B cell (primary cell): Measurements from ENCODE around the gene TRIP13.
A peak's percentile ranks its signal among the peaks of the same experiment; 100 is the strongest.

Experiments
- EZH2 ChIP-seq: IDR thresholded peaks from 2 replicates; pipeline ENCODE4 v1.6.1; 2012; ENCODE audit warnings: borderline replicate concordance, low read depth, mild to moderate bottlenecking, moderate library complexity, low read length; ENCODE audit not compliant: insufficient read depth, poor library complexity, severe bottlenecking
- TF ChIP-seq, protein P1 (sequence below): fragments of 200-600 bp; IDR thresholded peaks from one replicate; pipeline ENCODE4 v1.8.0; 2022; ENCODE audit warnings: antibody characterized with exemption, mild to moderate bottlenecking

DNA sequence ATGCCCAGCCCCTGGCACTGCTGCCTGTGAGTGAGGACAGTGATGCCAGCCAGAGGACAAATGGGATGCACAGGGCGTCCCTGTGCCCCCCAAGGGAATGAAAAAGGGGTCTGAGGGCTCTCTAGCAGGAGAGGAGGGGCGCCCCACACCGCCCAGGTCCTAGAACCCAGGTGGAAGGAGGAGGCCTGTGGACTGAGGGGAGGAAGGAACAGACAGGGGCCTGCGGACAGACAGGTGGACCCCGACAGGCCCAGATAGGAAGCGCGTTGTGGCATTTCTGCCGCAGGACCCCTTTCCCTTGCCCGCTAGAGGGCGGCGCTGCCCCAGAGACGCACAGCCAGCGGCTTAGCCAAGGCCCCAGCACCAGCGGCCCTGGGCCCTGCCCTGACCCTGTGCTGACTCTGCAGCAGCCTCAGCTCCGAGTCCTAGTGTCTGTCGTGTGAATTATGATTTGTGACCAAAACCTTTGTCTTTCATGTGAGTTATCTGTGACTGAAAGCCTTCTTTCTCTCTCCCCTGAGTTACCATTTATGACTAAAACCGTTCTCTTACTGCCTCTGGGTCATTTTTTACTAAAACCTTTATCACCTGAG is 30.7 kb downstream of the TRIP13 start:
- TF ChIP-seq, protein P1, sequence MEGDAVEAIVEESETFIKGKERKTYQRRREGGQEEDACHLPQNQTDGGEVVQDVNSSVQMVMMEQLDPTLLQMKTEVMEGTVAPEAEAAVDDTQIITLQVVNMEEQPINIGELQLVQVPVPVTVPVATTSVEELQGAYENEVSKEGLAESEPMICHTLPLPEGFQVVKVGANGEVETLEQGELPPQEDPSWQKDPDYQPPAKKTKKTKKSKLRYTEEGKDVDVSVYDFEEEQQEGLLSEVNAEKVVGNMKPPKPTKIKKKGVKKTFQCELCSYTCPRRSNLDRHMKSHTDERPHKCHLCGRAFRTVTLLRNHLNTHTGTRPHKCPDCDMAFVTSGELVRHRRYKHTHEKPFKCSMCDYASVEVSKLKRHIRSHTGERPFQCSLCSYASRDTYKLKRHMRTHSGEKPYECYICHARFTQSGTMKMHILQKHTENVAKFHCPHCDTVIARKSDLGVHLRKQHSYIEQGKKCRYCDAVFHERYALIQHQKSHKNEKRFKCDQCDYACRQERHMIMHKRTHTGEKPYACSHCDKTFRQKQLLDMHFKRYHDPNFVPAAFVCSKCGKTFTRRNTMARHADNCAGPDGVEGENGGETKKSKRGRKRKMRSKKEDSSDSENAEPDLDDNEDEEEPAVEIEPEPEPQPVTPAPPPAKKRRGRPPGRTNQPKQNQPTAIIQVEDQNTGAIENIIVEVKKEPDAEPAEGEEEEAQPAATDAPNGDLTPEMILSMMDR: peak; percentile 80
- no peak for TF ChIP-seq EZH2
